ENCODE results near the gene RAPGEF5.

The RAPGEF5 gene

GRCh38 chr7:22377703-22378102 is 20.7 kb upstream of the RAPGEF5 start:
- Histone ChIP-seq H3K4me3 (ENCODE audit: low read depth in 1 of 2, low read length in 2 of 2) (no peak overlapping the region), H3K4me1 (ENCODE audit: control insufficient read depth in 1 of 2, insufficient read depth in 2 of 2, low read length in 2 of 2) (no peaks in the 10 kb centered on the region), H3K27ac (ENCODE audit: low read length) (no peak overlapping the region), H3K27me3 (ENCODE audit: low read depth, low read length) (no peaks in the 10 kb centered on the region), H3K9me3 (ENCODE audit: control insufficient read depth in 1 of 2, low read length in 2 of 2) (no peaks in the 10 kb centered on the region), H3K36me3 (ENCODE audit: control insufficient read depth in 1 of 2, insufficient read depth in 2 of 2, low read length in 2 of 2) (no peaks in the 10 kb centered on the region)

- H3K36me3 ChIP-seq (ENCODE audit: control insufficient read depth in 1 of 2, insufficient read depth in 2 of 2, low read length in 2 of 2): no peaks in the 10 kb centered on the region
- no peaks in the 10 kb centered on the region for H3K9me3 ChIP-seq (ENCODE audit: control insufficient read depth in 1 of 2, low read length in 2 of 2)
- no peaks in the 10 kb centered on the region for H3K4me1 ChIP-seq (ENCODE audit: control insufficient read depth in 1 of 2, insufficient read depth in 2 of 2, low read length in 2 of 2)
- H3K4me3 ChIP-seq (ENCODE audit: low read depth in 1 of 2, low read length in 2 of 2): no peak overlapping the region
- H3K27ac ChIP-seq (ENCODE audit: low read length): no peak overlapping the region
- no peaks in the 10 kb centered on the region for H3K27me3 ChIP-seq (ENCODE audit: low read depth, low read length)
These were observed 18.6 kb upstream of the RAPGEF5 start for GRCh38 chr7:22375359-22376048.

DNA sequence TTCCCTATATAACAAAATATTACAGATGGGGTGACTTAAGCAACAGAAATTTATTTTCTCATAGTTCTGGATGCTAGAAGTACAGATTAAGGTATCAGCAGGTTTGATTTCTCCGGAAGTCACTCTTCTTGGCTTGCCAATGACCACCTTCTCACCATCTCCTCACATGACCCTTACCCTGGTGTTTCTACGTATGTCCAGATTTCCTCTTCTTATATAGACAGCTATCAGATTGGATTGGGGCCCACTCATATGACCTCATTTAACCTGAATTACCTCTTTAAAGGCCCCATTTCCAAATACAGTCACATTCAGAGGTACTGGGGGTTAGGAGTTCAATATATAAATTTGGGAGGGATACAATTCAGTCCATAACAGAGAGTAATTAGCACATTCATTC is 17.0 kb upstream of the RAPGEF5 start:
- Histone ChIP-seq H3K36me3 (ENCODE audit: control insufficient read depth in 1 of 2, insufficient read depth in 2 of 2, low read length in 2 of 2) (no peaks in the 10 kb centered on the region), H3K9me3 (ENCODE audit: control insufficient read depth in 1 of 2, low read length in 2 of 2) (no peaks in the 10 kb centered on the region), H3K27me3 (ENCODE audit: low read depth, low read length) (no peaks in the 10 kb centered on the region), H3K27ac (ENCODE audit: low read length) (no peak overlapping the region), H3K4me1 (ENCODE audit: control insufficient read depth in 1 of 2, insufficient read depth in 2 of 2, low read length in 2 of 2) (no peaks in the 10 kb centered on the region), H3K4me3 (ENCODE audit: low read depth in 1 of 2, low read length in 2 of 2) (no peak overlapping the region)

DNA sequence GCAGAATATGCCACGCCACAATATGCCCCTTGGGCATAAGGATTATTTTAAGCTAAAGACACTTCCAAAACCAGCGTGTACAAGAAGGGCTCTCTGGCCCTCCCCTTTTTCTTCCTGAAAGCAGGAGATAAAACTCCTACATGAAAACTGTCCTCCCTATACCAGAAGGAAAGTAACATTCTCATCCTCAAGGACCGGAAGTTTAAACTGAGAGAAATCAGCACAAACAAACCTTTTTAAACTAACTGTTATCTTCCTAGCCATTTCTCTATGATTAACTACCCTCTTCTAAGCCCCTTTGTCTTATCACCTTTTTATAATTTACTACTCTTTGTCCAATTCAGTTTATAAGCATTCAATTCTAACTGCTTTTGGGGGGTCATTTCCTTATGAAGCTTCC is 16.4 kb upstream of the RAPGEF5 start:
- no peaks in the 10 kb centered on the region for H3K9me3 ChIP-seq (ENCODE audit: control insufficient read depth in 1 of 2, low read length in 2 of 2)
- H3K4me1 ChIP-seq (ENCODE audit: control insufficient read depth in 1 of 2, insufficient read depth in 2 of 2, low read length in 2 of 2): no peaks in the 10 kb centered on the region
- no peaks in the 10 kb centered on the region for H3K36me3 ChIP-seq (ENCODE audit: control insufficient read depth in 1 of 2, insufficient read depth in 2 of 2, low read length in 2 of 2)
- H3K27ac ChIP-seq (ENCODE audit: low read length): no peak overlapping the region
- no peaks in the 10 kb centered on the region for H3K27me3 ChIP-seq (ENCODE audit: low read depth, low read length)
- no peak overlapping the region for H3K4me3 ChIP-seq (ENCODE audit: low read depth in 1 of 2, low read length in 2 of 2)

- no peaks in the 10 kb centered on the region for H3K36me3 ChIP-seq (ENCODE audit: control insufficient read depth in 1 of 2, insufficient read depth in 2 of 2, low read length in 2 of 2)
- no peaks in the 10 kb centered on the region for H3K9me3 ChIP-seq (ENCODE audit: control insufficient read depth in 1 of 2, low read length in 2 of 2)
- H3K27me3 ChIP-seq (ENCODE audit: low read depth, low read length): no peaks in the 10 kb centered on the region
- H3K27ac ChIP-seq (ENCODE audit: low read length): no peak overlapping the region
- no peak overlapping the region for H3K4me3 ChIP-seq (ENCODE audit: low read depth in 1 of 2, low read length in 2 of 2)
- H3K4me1 ChIP-seq (ENCODE audit: control insufficient read depth in 1 of 2, insufficient read depth in 2 of 2, low read length in 2 of 2): no peaks in the 10 kb centered on the region
These were observed 15.9 kb upstream of the RAPGEF5 start for GRCh38 chr7:22372863-22373262.

GRCh38 chr7:22371878-22372277 is 14.9 kb upstream of the RAPGEF5 start:
- Histone ChIP-seq H3K4me3 (ENCODE audit: low read depth in 1 of 2, low read length in 2 of 2) (no peak overlapping the region), H3K9me3 (ENCODE audit: control insufficient read depth in 1 of 2, low read length in 2 of 2) (no peaks in the 10 kb centered on the region), H3K4me1 (ENCODE audit: control insufficient read depth in 1 of 2, insufficient read depth in 2 of 2, low read length in 2 of 2) (no peaks in the 10 kb centered on the region), H3K36me3 (ENCODE audit: control insufficient read depth in 1 of 2, insufficient read depth in 2 of 2, low read length in 2 of 2) (no peaks in the 10 kb centered on the region), H3K27ac (ENCODE audit: low read length) (no peak overlapping the region), H3K27me3 (ENCODE audit: low read depth, low read length) (no peaks in the 10 kb centered on the region)

DNA sequence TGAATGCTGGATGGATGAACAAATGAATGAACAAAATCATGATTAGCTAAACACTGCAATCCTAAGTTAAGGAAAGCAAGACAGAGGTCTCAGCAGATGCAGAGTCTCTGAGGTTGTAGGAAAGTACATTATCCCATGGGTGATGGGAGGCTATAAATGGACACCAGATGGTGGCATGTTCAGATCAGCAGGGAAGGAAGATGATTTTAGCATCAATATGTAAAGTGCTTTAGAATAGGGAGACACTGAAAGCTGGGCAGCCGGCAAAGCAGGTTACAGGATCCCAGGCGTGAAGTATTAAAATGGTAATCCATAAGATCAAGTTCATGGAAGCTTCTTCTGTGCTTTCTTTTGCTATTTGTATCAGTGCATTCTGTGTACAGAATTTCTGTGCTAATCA is 7.9 kb upstream of the RAPGEF5 start:
- Histone ChIP-seq H3K4me3 (ENCODE audit: low read depth in 1 of 2, low read length in 2 of 2) (no peak overlapping the region), H3K27ac (ENCODE audit: low read length) (no peak overlapping the region), H3K36me3 (ENCODE audit: control insufficient read depth in 1 of 2, insufficient read depth in 2 of 2, low read length in 2 of 2) (no peaks in the 10 kb centered on the region), H3K4me1 (ENCODE audit: control insufficient read depth in 1 of 2, insufficient read depth in 2 of 2, low read length in 2 of 2) (no peaks in the 10 kb centered on the region), H3K27me3 (ENCODE audit: low read depth, low read length) (no peaks in the 10 kb centered on the region), H3K9me3 (ENCODE audit: control insufficient read depth in 1 of 2, low read length in 2 of 2) (no peaks in the 10 kb centered on the region)

GRCh38 chr7:22363756-22364422 is 6.9 kb upstream of the RAPGEF5 start:
- no peak overlapping the region for H3K27ac ChIP-seq (ENCODE audit: low read length)
- no peaks in the 10 kb centered on the region for H3K36me3 ChIP-seq (ENCODE audit: control insufficient read depth in 1 of 2, insufficient read depth in 2 of 2, low read length in 2 of 2)
- H3K9me3 ChIP-seq (ENCODE audit: control insufficient read depth in 1 of 2, low read length in 2 of 2): no peaks in the 10 kb centered on the region

DNA sequence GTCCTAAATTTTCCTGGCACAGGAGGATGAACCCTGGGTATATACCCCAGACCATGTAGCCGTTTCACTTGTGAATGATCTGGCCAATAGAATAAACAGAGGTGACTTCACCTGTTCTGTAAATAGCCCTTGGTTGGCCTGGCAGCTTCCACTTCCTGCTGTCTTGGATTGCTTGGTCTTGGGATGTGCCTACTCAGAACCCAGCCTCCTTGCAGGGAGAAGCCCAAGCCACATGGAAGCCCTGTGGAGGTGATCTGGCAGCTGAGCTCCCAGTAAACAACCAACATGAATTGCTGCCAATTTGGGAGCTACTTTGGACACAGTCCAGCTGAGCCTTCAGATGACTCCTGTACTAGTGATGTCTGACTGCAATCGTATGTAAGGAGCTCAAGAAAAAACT is 4.8 kb upstream of the RAPGEF5 start:
- Histone ChIP-seq H3K36me3 (ENCODE audit: control insufficient read depth in 1 of 2, insufficient read depth in 2 of 2, low read length in 2 of 2) (no peaks in the 10 kb centered on the region), H3K4me3 (ENCODE audit: low read depth in 1 of 2, low read length in 2 of 2) (no peak overlapping the region), H3K27ac (ENCODE audit: low read length) (no peak overlapping the region), H3K4me1 (ENCODE audit: control insufficient read depth in 1 of 2, insufficient read depth in 2 of 2, low read length in 2 of 2) (peaks cover 0 to 3% of the 10 kb centered on the region in 2 donors), H3K9me3 (ENCODE audit: control insufficient read depth in 1 of 2, low read length in 2 of 2) (no peaks in the 10 kb centered on the region), H3K27me3 (ENCODE audit: low read depth, low read length) (no peaks in the 10 kb centered on the region)

More at GRCh38 chr7:22363756-22364422, 6.9 kb upstream of the RAPGEF5 start:
- no peak overlapping the region for H3K4me3 ChIP-seq (ENCODE audit: low read depth in 1 of 2, low read length in 2 of 2)
- H3K27me3 ChIP-seq (ENCODE audit: low read depth, low read length): no peaks in the 10 kb centered on the region
- no peaks in the 10 kb centered on the region for H3K4me1 ChIP-seq (ENCODE audit: control insufficient read depth in 1 of 2, insufficient read depth in 2 of 2, low read length in 2 of 2)

GRCh38 chr7:22361320-22361719 is 4.4 kb upstream of the RAPGEF5 start:
- Histone ChIP-seq H3K27me3 (ENCODE audit: low read depth, low read length) (no peaks in the 10 kb centered on the region), H3K4me3 (ENCODE audit: low read depth in 1 of 2, low read length in 2 of 2) (no peak overlapping the region), H3K9me3 (ENCODE audit: control insufficient read depth in 1 of 2, low read length in 2 of 2) (no peaks in the 10 kb centered on the region), H3K4me1 (ENCODE audit: control insufficient read depth in 1 of 2, insufficient read depth in 2 of 2, low read length in 2 of 2) (peaks cover 0 to 3% of the 10 kb centered on the region in 2 donors), H3K27ac (ENCODE audit: low read length) (no peak overlapping the region), H3K36me3 (ENCODE audit: control insufficient read depth in 1 of 2, insufficient read depth in 2 of 2, low read length in 2 of 2) (no peaks in the 10 kb centered on the region)

GRCh38 chr7:22358820-22359697 is 2.1 kb upstream of the RAPGEF5 start:
- Histone ChIP-seq H3K4me3 (ENCODE audit: low read depth in 1 of 2, low read length in 2 of 2) (no peak overlapping the region), H3K4me1 (ENCODE audit: control insufficient read depth in 1 of 2, insufficient read depth in 2 of 2, low read length in 2 of 2) (peaks cover 0 to 3% of the 10 kb centered on the region in 2 donors), H3K36me3 (ENCODE audit: control insufficient read depth in 1 of 2, insufficient read depth in 2 of 2, low read length in 2 of 2) (no peaks in the 10 kb centered on the region), H3K27me3 (ENCODE audit: low read depth, low read length) (no peaks in the 10 kb centered on the region), H3K27ac (ENCODE audit: low read length) (no peak overlapping the region), H3K9me3 (ENCODE audit: control insufficient read depth in 1 of 2, low read length in 2 of 2) (peaks cover 0 to 6% of the 10 kb centered on the region in 2 donors)

Data from muscle layer of duodenum (tissue), 2 donors.